ENCODE data around the gene PHF1. TPM values are rescaled to one million over a fixed set of nuclear protein-coding genes. Genes with fewer than 3 reads are reported as not detected.
"Not testable (repeated sequence)": the region's sequence is repeated elsewhere in the genome, so short reads cannot be mapped to it uniquely, and the experiment has no call there.

PHF1 gene
- 61.9 and 67.3 TPM in 2 replicates for total RNA-seq (2014; rRNA removed; shearing (Covaris generic))

- peak; percentile 83 for DNase-seq (ENCODE audit: low read depth)
Observed at GRCh38 chr6:33410711-33411631, at the start of gene PHF1. Gene PHF1, plus strand, starts transcription at chr6:33411014. Its CDS starts 1,250 bp downstream, at chr6:33412264.

- not testable (repeated sequence) for DNase-seq (ENCODE audit: low read depth)
Observed at GRCh38 chr6:33363486-33363885, 47.3 kb upstream of the PHF1 start.

GRCh38 chr6:33364475-33365205 lies 46.2 kb upstream of the PHF1 start:
- peak; percentile 73 for DNase-seq (ENCODE audit: low read depth)

DNA sequence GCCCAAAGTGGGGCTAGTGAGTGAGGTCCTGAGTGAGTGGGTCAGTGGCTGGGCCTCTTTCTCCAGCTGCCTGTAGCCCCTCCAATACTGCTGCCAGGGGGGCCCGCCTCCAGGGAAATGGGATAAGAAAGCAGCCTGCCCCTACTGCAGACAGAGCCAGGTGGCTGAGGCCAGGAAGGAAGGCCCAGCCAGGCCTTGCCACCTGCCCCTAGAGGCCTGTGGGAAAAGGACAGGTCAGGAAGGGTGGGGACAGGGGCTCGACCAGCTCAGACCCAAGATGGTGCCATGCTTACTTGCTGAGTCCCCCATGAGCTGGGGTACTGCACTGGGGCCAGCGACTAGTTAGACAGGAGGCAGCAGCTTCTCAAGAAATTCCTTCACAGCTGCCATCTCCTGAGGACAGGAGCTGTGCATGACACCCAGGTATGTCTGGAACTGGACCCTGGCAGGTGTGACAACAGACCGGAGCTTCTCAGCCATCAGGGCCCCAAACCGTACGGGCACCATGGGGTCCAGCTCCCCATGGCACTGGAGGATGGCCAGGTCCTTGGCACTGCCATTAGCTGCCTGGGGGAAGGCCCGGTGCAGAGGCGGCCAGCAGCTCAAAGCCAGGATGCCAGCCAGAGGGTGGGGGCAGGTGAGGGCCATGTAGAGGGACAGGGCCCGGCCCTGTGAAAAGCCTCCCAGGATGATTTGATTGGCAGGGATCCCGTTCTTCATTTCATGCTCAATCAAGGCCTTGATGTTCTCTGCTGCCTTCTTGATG lies 45.4 kb upstream of the PHF1 start:
- DNase-seq (ENCODE audit: low read depth) = not testable (repeated sequence)

- DNase-seq (ENCODE audit: low read depth) = no peak
Observed at GRCh38 chr6:33367009-33367714, 43.7 kb upstream of the PHF1 start.

DNA sequence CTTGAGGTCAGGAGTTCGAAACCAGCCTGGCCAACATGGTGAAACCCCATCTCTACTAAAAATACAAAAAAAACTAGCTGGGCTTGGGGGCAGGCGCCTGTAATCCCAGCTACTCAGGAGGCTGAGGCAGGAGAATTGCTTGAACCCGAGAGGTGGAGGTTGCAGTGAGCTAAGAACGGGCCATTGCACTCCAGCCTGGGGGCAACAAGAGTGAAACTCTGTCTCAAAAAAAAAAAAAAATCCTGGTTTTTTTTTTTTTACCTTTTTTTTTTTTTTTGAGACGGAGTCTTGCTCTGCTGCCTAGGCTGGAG lies 43.1 kb upstream of the PHF1 start:
- DNase-seq (ENCODE audit: low read depth) = not testable (repeated sequence)

DNA sequence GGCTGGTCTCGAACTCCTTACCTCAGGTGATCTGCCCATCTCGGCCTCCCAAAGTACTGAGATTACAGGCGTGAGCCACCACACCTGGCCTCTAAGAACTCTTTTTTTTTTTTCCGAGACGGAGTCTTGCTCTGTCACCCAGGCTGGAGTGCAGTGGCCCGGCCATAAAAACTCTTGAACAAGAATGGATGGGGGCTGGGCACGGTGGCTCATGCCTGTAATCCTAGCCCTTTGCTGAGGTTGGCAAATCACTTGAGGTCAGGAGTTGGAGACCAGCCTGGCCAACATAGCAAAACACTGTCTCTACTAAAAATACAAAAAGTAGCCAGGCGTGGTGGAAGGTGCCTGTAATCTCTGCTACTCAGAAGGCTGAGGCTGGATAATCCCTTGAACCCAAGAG lies 38.9 kb upstream of the PHF1 start:
- not testable (repeated sequence) for DNase-seq (ENCODE audit: low read depth)

- no peak for DNase-seq (ENCODE audit: low read depth)
Observed at GRCh38 chr6:33372526-33373123, 38.2 kb upstream of the PHF1 start.

- no peak for DNase-seq (ENCODE audit: low read depth)
Observed at GRCh38 chr6:33373960-33374910, 36.6 kb upstream of the PHF1 start.

- peak; percentile 81 for DNase-seq (ENCODE audit: low read depth)
Observed at GRCh38 chr6:33375143-33375671, 35.6 kb upstream of the PHF1 start.

- no peak for DNase-seq (ENCODE audit: low read depth)
Observed at GRCh38 chr6:33377171-33377570, 33.6 kb upstream of the PHF1 start.

GRCh38 chr6:33379184-33379583 lies 31.6 kb upstream of the PHF1 start:
- not testable (repeated sequence) for DNase-seq (ENCODE audit: low read depth)

DNA sequence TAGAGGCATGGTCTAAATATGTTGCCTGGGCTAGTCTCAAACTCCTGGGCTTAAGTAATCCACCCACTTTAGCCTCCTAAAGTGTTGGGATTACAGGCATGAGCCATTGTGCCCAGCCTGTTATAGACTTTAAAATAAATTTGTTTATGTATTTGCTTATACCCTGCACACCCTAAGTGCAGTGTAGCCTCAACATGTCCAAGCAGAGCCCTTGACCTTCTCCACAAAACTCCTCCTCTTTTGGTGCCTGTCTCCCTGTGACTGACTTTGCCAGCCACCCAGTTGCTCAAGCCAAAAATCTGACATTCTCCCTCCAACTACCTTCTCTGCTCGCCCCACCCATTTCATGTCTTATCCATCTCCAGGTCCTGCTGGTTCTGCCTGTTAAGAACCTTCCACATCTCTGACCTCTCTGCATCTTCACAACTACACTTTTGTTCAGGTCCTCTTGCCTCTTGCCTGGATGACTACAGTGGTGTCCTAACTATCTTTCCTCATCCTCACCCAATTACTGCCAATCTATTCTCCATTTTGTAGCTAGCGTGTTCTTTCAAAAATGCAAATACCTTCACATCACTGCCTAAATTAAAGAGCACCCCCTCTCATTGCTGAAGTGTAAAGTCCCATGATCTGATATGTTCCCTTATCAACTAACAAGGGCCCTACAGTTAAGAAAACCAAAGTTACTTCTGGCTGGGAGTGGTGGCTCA lies 30.4 kb upstream of the PHF1 start:
- no peak for DNase-seq (ENCODE audit: low read depth)

DNA sequence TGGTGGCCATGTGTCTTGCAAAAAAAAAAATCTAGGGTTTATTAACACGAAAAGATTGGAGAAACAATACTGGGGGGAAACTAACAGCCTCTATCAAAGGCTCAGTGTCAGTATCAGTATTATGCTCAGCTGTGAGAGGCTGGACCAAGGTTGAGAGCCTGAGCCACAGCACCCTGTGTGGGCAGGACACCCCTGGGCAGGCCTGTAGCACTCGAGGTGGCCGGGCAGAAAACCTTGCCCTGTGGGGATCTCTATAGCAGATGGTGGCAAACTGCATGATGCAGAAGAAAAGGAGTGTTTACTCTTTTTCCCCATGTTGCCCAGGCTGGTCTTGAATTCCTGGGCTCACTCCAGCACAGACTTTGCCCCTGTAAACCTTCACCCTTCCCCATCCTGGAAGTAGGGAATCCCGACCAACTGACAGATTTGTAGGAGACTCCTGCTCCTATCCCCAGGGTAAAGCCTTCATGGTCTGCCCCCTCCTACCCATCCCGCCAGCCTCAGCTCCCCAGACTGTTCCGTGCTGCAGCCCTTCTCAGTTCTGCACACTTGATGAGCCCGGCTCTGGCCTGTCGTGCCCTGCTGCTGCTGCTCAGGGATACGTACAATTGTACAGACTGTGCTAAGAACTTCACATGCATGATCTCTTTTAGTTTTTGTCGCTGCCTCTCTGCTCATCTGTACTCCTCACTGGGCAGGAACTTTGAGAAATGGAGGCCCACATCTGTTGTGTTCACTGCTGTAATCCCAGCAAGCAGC lies 27.2 kb upstream of the PHF1 start:
- DNase-seq (ENCODE audit: low read depth) = no peak

DNA sequence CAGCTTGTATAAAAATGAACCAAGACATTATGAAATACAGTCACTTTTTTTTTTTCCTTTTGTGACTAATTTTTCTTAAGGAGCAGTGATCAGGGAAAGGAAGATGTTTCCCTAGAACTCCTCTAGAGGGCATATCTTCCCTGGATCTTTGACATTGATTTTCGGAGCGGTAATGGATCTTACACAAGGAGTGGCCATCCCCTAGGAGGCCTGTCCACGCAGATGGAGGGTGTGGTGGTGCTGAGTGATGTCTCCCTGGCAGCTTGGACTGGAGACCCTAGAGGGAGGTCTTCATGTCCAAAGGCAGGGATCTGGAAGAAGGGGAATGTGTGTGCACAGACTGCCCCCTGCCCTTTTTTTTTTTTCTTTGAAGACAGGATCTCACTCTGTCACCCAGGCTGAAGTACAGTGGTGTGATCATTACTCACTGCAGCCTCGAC lies 26.2 kb upstream of the PHF1 start:
- DNase-seq (ENCODE audit: low read depth) = peak; percentile 64

GRCh38 chr6:33390173-33390572 lies 20.6 kb upstream of the PHF1 start:
- no peak for DNase-seq (ENCODE audit: low read depth)

- no peak for DNase-seq (ENCODE audit: low read depth)
Observed at GRCh38 chr6:33390767-33391277, 20.0 kb upstream of the PHF1 start.

Data from M059J (cell line).